ENCODE measurements around the gene SHOC2.

Gene SHOC2

GRCh38 chr10:111018021-111018420 lies 98.6 kb downstream of the SHOC2 start:
- DNase-seq (ENCODE audit: low read depth) = no peak
- H3K4me3 ChIP-seq (ENCODE audit: low read depth, low read length) = no peak overlapping the region

GRCh38 chr10:111023060-111023459 lies 103.7 kb downstream of the SHOC2 start:
- no peak overlapping the region for H3K4me3 ChIP-seq (ENCODE audit: low read depth, low read length)
- DNase-seq (ENCODE audit: low read depth) = no peak

GRCh38 chr10:111030042-111030750 lies 110.8 kb downstream of the SHOC2 start:
- DNase-seq (ENCODE audit: low read depth) = no peak
- no peak overlapping the region for H3K4me3 ChIP-seq (ENCODE audit: low read depth, low read length)

- DNase-seq (ENCODE audit: low read depth) = no peak
- H3K4me3 ChIP-seq (ENCODE audit: low read depth, low read length) = no peak overlapping the region
Measured at GRCh38 chr10:111034598-111035310, 115.3 kb downstream of the SHOC2 start.

- no peak overlapping the region for H3K4me3 ChIP-seq (ENCODE audit: low read depth, low read length)
- DNase-seq (ENCODE audit: low read depth) = no peak
Measured at GRCh38 chr10:111035542-111035941, 116.1 kb downstream of the SHOC2 start.

GRCh38 chr10:111037858-111038257 lies 118.5 kb downstream of the SHOC2 start:
- H3K4me3 ChIP-seq (ENCODE audit: low read depth, low read length) = no peak overlapping the region
- DNase-seq (ENCODE audit: low read depth) = no peak

GRCh38 chr10:111039522-111039921 lies 120.1 kb downstream of the SHOC2 start:
- no peak for DNase-seq (ENCODE audit: low read depth)
- no peak overlapping the region for H3K4me3 ChIP-seq (ENCODE audit: low read depth, low read length)

GRCh38 chr10:111057006-111057405 lies 137.6 kb downstream of the SHOC2 start:
- DNase-seq (ENCODE audit: low read depth) = no peak
- H3K4me3 ChIP-seq (ENCODE audit: low read depth, low read length) = no peak overlapping the region
